ENCODE data around the gene EDEM3. TPM values are rescaled to one million over a fixed set of nuclear protein-coding genes. Genes with fewer than 3 reads are reported as not detected.

Gene EDEM3
- polyA plus RNA-seq, 1 experiment, result 10.4 TPM

DNA sequence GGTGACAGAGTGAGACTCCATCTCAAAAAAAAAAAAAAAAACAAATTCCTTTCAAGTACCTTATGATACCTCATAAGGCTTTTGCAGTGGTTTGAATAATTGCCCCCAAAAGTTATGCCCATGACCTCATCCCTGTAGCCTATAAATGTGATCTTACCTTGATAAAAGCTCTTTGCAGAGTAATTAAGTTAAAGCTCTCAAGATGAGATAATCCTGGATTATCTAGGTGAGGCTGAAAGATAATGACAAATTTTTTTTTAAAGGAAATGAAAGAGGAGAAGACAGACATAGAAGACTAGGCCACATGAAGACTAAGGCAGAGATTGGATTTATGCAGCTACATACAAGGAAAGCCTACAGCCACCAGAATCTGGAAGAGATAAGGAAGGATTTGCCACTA, 20.7 kb upstream of the EDEM3 start:
- H3K27me3 ChIP-seq (ENCODE audit: control insufficient read depth, insufficient read depth, low read length), result no peaks in the 10 kb centered on the region
- no peak overlapping the region for H3K4me3 ChIP-seq (ENCODE audit: low read depth, low read length)
- ChIA-PET CTCF (no interaction called here), POLR2A (no interaction called here)
- TF ChIP-seq, protein P1, sequence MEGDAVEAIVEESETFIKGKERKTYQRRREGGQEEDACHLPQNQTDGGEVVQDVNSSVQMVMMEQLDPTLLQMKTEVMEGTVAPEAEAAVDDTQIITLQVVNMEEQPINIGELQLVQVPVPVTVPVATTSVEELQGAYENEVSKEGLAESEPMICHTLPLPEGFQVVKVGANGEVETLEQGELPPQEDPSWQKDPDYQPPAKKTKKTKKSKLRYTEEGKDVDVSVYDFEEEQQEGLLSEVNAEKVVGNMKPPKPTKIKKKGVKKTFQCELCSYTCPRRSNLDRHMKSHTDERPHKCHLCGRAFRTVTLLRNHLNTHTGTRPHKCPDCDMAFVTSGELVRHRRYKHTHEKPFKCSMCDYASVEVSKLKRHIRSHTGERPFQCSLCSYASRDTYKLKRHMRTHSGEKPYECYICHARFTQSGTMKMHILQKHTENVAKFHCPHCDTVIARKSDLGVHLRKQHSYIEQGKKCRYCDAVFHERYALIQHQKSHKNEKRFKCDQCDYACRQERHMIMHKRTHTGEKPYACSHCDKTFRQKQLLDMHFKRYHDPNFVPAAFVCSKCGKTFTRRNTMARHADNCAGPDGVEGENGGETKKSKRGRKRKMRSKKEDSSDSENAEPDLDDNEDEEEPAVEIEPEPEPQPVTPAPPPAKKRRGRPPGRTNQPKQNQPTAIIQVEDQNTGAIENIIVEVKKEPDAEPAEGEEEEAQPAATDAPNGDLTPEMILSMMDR (IDR thresholded peaks at IDR 0.05; ENCODE audit: insufficient read depth, low read depth, low read length), result no peak
- DNase-seq (ENCODE audit: low read depth), result no peak
- H3K36me3 ChIP-seq (ENCODE audit: control insufficient read depth, insufficient read depth, low read length), result no peaks in the 10 kb centered on the region

DNA sequence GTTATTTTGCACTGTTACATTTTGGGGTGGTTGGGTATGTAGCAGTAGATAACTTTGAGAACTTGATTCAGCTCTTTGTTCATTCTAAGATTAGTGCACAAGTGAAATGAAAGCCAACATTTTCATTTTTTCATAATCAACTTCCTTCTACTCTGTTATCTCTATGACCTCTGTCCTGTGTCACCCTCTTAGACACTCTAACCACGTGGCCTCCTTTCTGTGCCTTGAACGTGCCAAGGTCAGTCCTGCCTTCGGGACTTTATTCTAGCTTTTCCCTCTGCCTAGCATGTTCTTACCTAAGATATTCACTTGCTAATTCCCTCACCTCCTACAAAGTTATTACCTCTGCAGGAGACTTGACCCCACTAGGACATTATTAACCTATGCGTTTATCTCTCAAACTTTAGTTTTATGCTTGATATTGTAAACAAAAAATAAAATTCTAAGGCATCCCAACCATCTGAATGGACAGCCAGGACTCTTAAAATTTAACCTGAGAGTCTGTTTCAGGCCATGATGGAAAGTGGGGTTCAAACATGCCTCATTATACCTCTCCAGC, 19.2 kb upstream of the EDEM3 start:
- H3K36me3 ChIP-seq (ENCODE audit: control insufficient read depth, insufficient read depth, low read length), result no peaks in the 10 kb centered on the region
- CTCF ChIA-PET, result no interaction called here

DNA sequence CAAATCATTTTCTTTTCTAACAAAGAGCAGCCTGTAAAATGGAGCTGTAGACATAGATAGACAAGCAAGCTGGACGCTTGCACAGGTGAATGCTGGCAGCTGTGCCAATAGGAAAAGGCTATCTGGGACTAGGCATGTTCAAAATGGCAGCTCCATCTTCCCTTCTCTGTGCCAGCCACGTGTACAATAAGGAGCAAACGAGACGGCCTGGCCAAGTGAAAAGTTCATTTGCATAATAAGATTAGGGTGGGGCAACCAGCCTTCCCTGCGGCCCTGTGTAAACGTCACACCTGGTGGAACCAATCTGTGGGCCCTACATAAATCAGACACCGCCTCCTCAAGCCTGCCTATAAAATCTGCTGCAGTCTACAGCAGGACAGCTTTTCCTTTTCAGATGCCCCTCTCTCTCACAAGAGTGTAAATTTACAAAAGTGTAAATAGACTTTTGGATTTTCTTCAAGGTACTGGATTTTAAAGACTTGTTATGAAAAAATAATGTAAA, 16.6 kb upstream of the EDEM3 start:
- Histone ChIP-seq H3K4me3 (ENCODE audit: low read depth, low read length) (no peak overlapping the region), H3K27me3 (ENCODE audit: control insufficient read depth, insufficient read depth, low read length) (no peaks in the 10 kb centered on the region), H3K36me3 (ENCODE audit: control insufficient read depth, insufficient read depth, low read length) (no peaks in the 10 kb centered on the region)
- ChIA-PET CTCF (no interaction called here), POLR2A (no interaction called here)
- DNase-seq (ENCODE audit: low read depth), result no peak
- TF ChIP-seq, protein P1 (IDR thresholded peaks at IDR 0.05; ENCODE audit: insufficient read depth, low read depth, low read length), result no peak

More for the DNA sequence above, 19.2 kb upstream of the EDEM3 start:
- POLR2A ChIA-PET, result no interaction called here
- Histone ChIP-seq H3K4me3 (ENCODE audit: low read depth, low read length) (no peak overlapping the region), H3K27me3 (ENCODE audit: control insufficient read depth, insufficient read depth, low read length) (no peaks in the 10 kb centered on the region)
- no peak for DNase-seq (ENCODE audit: low read depth)
- TF ChIP-seq, protein P1 (IDR thresholded peaks at IDR 0.05; ENCODE audit: insufficient read depth, low read depth, low read length), result no peak

DNA sequence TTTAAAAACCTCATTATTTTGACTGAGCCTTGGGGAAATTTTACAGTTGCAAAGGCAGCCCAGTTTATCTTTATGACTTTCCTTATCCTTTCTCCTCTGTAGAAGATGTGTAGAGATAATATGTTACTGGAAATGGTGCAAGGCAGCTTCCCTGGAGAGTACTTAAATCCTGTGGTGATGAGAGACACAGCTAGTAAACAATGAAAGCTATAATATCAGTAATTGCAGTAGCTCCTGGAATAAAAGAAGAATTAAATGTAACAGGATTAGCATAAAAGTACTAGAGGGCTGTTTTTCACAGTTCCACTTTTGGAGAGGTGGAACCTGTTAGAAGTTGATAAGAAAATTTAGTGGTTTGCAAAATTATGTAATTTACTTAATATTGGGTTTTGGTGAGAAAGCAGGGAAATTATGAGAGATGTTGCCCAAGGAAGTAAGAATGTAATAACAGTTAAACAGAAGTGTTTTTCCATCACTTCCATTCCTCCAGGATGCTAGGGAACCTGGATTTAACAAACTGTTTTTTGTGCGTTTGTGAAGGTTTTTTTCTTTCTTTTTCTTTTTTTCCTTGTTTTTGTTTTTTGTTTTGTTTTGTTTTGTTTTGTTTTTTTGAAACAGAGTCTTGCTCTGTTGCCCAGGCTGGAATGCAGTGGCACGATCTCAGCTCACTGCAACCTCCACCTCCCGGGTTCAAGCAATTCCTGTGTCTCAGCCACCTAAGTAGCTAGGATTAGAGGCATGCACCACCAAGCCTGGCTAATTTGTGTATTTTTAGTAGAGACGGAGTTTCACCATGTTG, 15.7 kb upstream of the EDEM3 start:
- H3K36me3 ChIP-seq (ENCODE audit: control insufficient read depth, insufficient read depth, low read length), result no peaks in the 10 kb centered on the region
- DNase-seq (ENCODE audit: low read depth), result no peak
- H3K4me3 ChIP-seq (ENCODE audit: low read depth, low read length), result no peak overlapping the region
- H3K27me3 ChIP-seq (ENCODE audit: control insufficient read depth, insufficient read depth, low read length), result no peaks in the 10 kb centered on the region
- ChIA-PET POLR2A (no interaction called here), CTCF (no interaction called here)
- TF ChIP-seq, protein P1 (IDR thresholded peaks at IDR 0.05; ENCODE audit: insufficient read depth, low read depth, low read length), result no peak

DNA sequence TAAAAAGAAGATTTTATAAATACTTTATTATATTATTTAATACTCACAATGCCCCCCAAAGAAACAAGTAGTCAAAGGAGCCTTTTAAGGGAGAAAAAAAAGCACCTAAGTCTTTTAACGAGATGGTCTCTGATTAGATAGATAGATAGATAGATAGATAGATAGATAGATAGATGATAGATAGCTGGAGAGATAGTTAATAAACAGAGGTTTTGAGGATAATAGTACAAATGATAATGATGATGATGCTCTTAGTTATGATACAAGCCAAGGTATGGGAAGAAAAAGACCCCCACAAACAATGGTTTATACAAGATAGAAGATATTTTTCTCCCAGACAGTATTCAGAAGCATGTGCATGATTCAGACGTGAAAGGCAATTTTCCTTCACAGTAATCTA, 14.6 kb upstream of the EDEM3 start:
- H3K36me3 ChIP-seq (ENCODE audit: control insufficient read depth, insufficient read depth, low read length), result no peaks in the 10 kb centered on the region
- ChIA-PET CTCF (no interaction called here), POLR2A (no interaction called here)
- no peak for DNase-seq (ENCODE audit: low read depth)
- no peaks in the 10 kb centered on the region for H3K27me3 ChIP-seq (ENCODE audit: control insufficient read depth, insufficient read depth, low read length)
- no peak overlapping the region for H3K4me3 ChIP-seq (ENCODE audit: low read depth, low read length)
- TF ChIP-seq, protein P1 (IDR thresholded peaks at IDR 0.05; ENCODE audit: insufficient read depth, low read depth, low read length), result no peak

Measured in BJ (cell line).